Mucosa of rectum (tissue), 2 donors: ENCODE measurements around the gene MEF2C.
A peak's percentile ranks its signal among the peaks of the same experiment; 100 is the strongest.

Source experiments
- H3K27ac ChIP-seq, 2 donors: one replicate each; pipeline ENCODE4 v1.7.0; 2013; ENCODE audit warnings: inconsistent platforms in 2 of 2, low read depth in 2 of 2, low read length in 2 of 2
- H3K27me3 ChIP-seq, 2 donors: one replicate each; pipeline ENCODE4 v1.7.0; 2013; ENCODE audit warnings: low read length in 2 of 2; ENCODE audit not compliant: control insufficient read depth in 2 of 2, insufficient read depth in 2 of 2
- H3K36me3 ChIP-seq, 2 donors: one replicate each; pipeline ENCODE4 v1.7.0; 2013; ENCODE audit warnings: low read length in 2 of 2; ENCODE audit not compliant: control insufficient read depth in 2 of 2, insufficient read depth in 2 of 2
- H3K4me1 ChIP-seq, 2 donors: one replicate each; pipeline ENCODE4 v1.7.0; 2013; ENCODE audit warnings: low read length in 2 of 2, mild to moderate bottlenecking in 1 of 2; ENCODE audit not compliant: control insufficient read depth in 2 of 2, insufficient read depth in 2 of 2
- H3K4me3 ChIP-seq, 2 donors: one replicate each; pipeline ENCODE4 v1.7.0; 2013; ENCODE audit warnings: low read length in 2 of 2
- H3K9ac ChIP-seq, 2 donors: one replicate each; pipeline ENCODE4 v1.7.0; 2013; ENCODE audit warnings: low read length in 2 of 2, low read depth in 1 of 2, mild to moderate bottlenecking in 1 of 2
- H3K9me3 ChIP-seq, 2 donors: one replicate each; pipeline ENCODE4 v1.7.0; 2013; ENCODE audit warnings: low read length in 2 of 2; ENCODE audit not compliant: control insufficient read depth in 2 of 2
- donor health status: healthy.
- donor health status: Normal muscosa, but diverticular disease.

MEF2C gene

DNA sequence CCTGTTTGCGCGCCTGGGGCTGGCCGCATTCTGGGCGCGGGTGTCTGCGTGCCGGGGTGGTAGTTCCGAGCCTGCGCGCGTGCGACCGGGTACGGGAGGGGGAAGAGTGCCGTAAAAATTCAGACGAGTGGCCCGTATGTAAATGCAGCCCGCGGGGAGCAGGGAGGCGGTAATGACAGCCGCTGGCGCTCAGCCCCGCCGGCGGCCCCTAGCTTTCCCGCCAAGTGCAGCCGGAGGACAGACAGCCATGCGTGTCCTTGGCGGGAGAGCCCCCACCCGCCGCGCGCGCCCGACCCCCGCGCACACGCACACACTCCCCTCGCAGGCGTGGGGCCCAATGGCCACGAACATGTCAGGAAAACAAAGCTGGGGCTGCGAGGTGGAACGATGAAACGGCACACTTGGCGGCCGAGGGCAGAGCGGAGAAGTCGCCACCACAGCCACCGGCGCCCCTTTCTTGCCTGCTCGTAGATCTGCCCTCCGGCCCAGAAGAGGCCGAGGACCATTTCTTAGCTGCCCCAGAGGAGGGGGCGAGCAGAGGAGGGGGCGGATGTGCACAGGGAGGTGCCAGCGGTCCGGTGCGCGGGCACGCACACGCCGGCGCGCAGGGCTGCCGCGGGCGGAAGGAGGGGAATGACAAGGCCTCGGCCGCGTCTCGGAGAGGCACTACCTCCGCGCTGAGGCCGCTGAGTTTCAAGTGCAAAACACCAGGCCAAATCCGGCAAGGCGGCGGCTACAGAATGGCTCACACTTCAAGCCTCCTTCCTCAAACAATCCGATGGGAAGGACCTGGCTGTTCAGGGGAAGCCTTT lies 208.4 kb downstream of the MEF2C start:
- no peak overlapping the region for H3K9ac ChIP-seq

DNA sequence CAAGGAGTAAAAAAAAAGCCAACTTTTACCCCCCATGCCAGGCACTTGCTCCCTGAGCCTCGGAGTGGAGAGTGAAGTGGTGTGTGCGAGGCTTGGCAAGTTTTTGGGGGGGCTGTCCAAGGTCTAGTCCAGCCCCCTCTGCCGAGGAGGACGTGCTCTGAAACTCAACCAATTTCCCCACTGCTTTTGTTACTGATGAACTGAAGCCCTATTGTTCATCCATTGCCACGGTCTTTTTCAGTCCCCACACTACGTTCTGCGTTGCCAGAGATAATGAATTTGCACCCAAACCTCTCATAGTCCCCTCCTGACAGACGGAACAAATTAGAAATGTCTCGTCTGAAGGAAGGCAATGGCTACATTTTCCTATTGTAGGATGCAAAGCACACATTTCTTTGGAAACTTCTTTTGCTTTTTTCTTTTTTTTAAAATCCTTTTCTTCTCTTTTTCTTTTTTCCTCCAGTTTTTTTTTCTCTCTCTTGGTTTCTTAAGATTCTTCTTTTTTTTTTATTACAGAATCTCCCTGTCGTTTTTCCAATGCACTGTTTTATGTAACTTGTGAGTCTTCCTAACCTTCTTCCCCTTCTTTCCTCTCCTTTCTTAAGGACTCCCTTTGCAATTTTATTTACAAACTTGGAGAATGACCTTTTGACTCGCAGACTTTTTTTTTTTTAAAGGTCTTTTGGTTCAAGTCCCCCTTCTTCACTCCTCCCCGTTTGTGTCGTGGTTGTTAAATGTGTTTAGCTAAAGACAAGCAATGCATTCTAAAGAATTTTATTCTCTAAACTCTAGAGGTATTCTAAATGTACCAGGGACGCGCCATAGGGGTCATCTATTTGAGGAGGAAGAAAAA lies 209.5 kb downstream of the MEF2C start:
- Histone ChIP-seq H3K4me1 (peaks cover 9 to 12% of the 10 kb centered on the region in 2 donors), H3K27me3 (peaks cover 52 to 81% of the 10 kb centered on the region in 2 donors), H3K27ac (no peak overlapping the region), H3K36me3 (no peaks in the 10 kb centered on the region), H3K4me3 (peak overlapping the region in 1 of 2 donors; percentile 66), H3K9ac (no peak overlapping the region), H3K9me3 (no peaks in the 10 kb centered on the region)

More for the DNA sequence above, 208.4 kb downstream of the MEF2C start:
- Histone ChIP-seq H3K4me3 (peak overlapping the region; percentile 65 to 66), H3K9me3 (no peaks in the 10 kb centered on the region), H3K36me3 (no peaks in the 10 kb centered on the region), H3K27me3 (peaks cover 60 to 87% of the 10 kb centered on the region in 2 donors), H3K27ac (peak overlapping the region in 1 of 2 donors; percentile 54), H3K4me1 (peaks cover 9 to 12% of the 10 kb centered on the region in 2 donors)

DNA sequence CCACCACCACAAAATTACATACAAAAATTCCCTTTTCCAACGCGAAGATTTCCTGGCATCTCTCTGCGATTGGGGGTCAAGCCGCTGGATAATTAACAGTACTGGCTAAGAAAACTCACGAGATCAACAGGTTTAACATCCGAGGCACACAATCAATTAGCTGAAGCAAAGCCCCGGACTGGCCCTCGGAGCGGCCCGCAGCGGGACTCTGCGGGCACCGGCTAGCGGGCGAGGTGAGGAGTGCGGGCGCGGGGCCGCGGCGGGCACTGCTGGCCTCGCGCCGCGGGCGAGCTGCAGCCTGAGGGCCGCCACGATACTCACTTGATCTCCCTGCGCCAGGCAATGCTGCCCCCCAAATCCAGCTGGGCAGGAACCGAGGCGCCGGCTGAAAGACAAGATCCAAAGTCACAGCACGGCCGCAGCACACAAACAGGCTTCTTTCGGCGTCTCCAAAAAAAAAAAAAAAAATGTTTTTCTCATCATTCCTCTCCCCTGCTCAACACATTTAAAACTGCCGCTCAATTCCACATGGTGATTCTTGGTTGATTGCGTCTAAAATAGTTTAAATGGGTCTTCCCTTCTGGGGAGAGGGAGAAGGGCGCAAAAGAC lies 210.2 kb downstream of the MEF2C start:
- Histone ChIP-seq H3K27me3 (peaks cover 53 to 82% of the 10 kb centered on the region in 2 donors), H3K4me1 (peaks cover 9 to 12% of the 10 kb centered on the region in 2 donors), H3K36me3 (no peaks in the 10 kb centered on the region), H3K9ac (no peak overlapping the region), H3K4me3 (no peak overlapping the region), H3K9me3 (no peaks in the 10 kb centered on the region), H3K27ac (no peak overlapping the region)

DNA sequence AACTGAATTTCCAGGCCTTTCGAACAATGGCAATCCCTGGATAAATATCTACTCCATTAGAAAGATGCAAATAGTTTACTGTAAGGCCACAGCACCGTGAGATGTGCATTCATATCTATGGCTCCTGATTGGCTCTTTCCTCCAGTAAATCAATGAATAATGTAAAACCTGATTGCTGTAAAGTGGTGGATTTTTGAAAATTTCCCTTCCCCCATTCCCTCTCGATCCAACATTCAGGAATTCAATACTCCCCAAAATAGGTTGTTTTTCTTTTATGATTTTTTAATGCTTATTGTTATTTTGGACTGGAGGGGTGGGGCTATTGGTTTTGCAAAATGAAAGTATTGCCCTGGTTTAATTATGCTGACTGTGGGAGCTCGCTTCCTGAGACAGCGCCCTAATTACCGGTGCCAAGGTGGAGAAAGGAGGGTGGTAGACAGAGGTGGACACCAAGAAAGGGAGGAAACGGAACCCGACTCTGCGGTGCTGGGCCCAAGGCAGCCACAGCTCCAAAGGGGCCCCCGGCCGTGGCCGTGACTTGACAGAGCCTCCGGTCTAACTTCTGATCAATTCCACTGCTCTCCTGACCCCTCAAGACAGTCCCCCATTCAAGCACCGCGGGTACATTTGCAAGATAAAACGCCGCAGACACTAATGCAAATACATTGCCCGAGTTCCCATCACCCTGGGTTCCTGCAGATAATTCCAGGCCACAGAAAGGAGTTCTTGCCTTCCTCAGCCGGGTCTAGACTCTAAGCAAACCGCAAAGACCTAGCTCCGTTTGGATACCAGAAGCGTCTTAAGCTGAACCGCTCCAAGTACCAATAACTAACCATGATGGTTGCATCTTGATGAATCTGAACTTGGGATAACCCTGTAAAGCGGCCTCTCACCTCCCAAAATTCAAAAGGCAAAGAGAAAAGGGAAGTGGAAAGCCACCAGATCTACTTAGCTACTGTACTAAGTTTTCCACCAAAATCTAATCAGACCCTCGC lies 211.2 kb downstream of the MEF2C start:
- Histone ChIP-seq H3K27ac (no peak overlapping the region), H3K4me3 (peak overlapping the region in 1 of 2 donors; percentile 33), H3K27me3 (peaks cover 56 to 84% of the 10 kb centered on the region in 2 donors)

DNA sequence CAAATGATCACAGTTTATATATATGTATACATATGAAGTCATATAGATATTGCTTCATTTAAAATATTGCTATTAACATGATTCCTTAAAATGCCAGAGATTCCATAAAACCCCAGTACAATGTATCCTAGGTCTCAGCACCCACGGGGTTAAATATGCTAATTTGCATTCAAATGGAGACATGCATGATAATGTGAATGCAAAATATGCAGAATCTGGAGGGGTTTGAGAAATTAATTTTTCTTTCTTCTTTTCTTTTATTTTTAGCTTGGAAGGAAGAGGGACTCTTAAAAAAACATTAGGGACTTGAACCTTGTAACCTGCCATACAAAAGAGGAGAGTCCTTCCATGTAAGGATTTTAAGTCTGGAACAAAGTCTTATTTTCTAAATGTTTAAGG lies 211.9 kb downstream of the MEF2C start:
- H3K4me3 ChIP-seq, result no peak overlapping the region
- peaks cover 12 to 16% of the 10 kb centered on the region in 2 donors for H3K4me1 ChIP-seq
- no peak overlapping the region for H3K9ac ChIP-seq
- peaks cover 61 to 84% of the 10 kb centered on the region in 2 donors for H3K27me3 ChIP-seq
- H3K9me3 ChIP-seq, result no peaks in the 10 kb centered on the region
- H3K27ac ChIP-seq, result no peak overlapping the region
- no peaks in the 10 kb centered on the region for H3K36me3 ChIP-seq

More for the DNA sequence above, 211.2 kb downstream of the MEF2C start:
- Histone ChIP-seq H3K36me3 (no peaks in the 10 kb centered on the region), H3K9ac (no peak overlapping the region), H3K9me3 (no peaks in the 10 kb centered on the region), H3K4me1 (peaks cover 12% of the 10 kb centered on the region in 2 donors)

DNA sequence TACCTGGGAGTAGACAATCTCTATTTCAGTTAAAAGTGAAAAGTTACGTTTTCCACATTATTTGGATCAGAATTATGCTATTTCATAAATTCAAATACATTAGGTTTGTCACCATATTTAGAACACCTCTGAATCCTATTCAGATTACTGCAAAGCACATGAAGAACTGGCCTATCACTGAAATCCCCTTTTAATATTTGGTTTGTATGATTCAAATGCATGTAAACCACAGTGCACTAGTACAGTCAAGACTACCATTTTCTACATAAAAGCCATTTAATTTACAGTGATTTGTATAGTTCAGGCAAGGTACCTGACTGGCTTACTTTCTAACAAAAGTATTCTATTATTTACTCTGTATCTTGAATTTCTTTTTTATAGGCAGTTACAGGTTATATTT lies 212.5 kb downstream of the MEF2C start:
- Histone ChIP-seq H3K9me3 (no peaks in the 10 kb centered on the region), H3K9ac (no peak overlapping the region), H3K4me1 (peaks cover 12 to 15% of the 10 kb centered on the region in 2 donors), H3K4me3 (no peak overlapping the region), H3K27me3 (peaks cover 67 to 86% of the 10 kb centered on the region in 2 donors), H3K36me3 (no peaks in the 10 kb centered on the region), H3K27ac (no peak overlapping the region)

DNA sequence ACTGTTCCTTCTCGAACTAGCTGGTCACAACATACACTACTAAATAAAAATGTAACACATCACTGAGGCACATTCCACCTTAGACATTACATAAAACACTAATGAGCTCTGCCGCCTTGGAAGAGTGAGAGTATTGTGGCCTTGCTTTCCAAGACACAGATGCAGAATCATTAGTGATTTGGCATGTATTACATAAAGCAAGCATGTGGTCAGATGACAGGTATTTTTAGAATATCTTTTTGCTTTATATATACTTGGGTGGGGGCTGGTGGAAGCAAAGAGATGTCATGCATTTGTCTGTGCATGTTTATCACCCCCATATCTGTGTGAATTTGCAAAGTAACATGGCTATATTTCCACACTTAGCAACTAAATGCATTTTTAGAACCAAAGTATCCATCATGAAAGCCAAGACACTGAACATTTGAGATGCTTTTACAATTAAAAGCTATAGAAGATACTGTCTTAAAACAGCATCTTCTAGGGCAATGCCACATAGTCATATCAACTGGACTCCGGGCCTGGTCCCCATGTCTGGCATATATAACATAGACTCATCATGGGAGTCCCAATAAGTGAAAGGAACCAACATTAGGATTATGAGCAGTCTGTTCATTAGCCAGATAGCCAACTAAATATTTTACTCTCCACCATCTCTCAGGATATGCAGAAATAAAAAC lies 213.5 kb downstream of the MEF2C start:
- Histone ChIP-seq H3K9ac (no peak overlapping the region), H3K9me3 (no peaks in the 10 kb centered on the region), H3K27ac (no peak overlapping the region), H3K36me3 (no peaks in the 10 kb centered on the region), H3K4me1 (peaks cover 4 to 9% of the 10 kb centered on the region in 2 donors), H3K4me3 (no peak overlapping the region), H3K27me3 (peaks cover 68 to 81% of the 10 kb centered on the region in 2 donors)

DNA sequence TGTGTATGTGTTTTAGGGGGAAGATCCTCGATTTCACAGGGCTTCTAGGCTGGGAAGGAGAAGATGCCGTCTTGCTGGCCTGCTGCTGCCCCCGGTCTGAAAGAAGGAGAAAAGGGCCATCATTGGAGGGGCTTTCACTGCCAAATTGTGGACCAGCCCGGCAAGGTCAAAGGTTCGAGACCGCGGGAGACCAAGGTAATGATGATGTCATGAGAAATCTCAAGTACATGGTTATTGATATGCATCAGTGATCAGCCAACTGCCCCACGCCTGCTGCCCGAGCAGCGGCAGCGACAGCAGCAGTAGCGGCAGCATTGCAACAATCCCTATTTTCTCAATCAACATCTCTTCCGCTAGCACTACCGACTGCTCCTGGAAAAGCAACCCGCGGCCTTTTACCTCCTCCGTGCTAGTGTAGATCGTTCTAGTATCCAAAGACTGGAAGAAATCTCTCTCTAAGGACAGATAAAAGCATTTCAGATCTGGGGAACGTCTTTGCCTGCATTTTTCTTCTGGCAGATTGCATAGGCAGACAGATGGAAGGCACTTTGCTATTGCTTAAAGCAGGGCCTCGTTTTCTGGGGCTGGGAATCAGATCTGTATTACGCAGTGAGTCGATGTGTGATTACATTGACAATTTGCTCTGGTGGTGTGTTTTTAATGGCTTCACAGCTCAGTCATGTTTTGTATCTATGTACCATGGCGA lies 215.3 kb downstream of the MEF2C start:
- H3K4me3 ChIP-seq, result peak overlapping the region in 1 of 2 donors; percentile 78
- no peak overlapping the region for H3K27ac ChIP-seq
- H3K9ac ChIP-seq, result no peak overlapping the region
- H3K9me3 ChIP-seq, result no peaks in the 10 kb centered on the region
- peaks cover 73 to 77% of the 10 kb centered on the region in 2 donors for H3K27me3 ChIP-seq
- H3K4me1 ChIP-seq, result peaks cover 0 to 8% of the 10 kb centered on the region in 2 donors
- no peaks in the 10 kb centered on the region for H3K36me3 ChIP-seq
